ENCODE measurements around the gene PSMA2. TPM values are rescaled to one million over a fixed set of nuclear protein-coding genes. Genes with fewer than 3 reads are reported as not detected.

Gene PSMA2
- total and polyA plus RNA-seq, 8 donors, result 65.8 to 159 (median 137) TPM

DNA sequence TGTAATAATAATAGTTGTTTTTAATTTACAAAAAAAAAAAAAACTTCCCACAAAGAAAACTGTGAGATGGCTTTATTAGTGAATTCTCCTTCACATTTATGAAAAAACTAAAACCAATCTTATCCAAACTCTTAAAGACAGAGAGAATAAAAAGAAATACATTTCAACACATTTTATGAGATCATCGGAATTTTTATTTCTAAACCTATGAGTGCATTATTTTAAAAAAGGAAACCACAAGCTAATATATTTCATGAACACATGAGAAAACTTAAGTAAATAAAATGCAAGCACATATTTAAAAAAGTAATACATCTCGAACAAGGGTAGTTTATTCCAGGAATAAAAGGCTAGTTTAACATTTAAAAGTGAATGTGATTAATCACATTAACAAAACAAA lies 51.6 kb downstream of the PSMA2 start:
- Histone ChIP-seq H3K4me1 (peaks cover 0 to 13% of the 10 kb centered on the region in 2 donors), H3K4me3 (no peak overlapping the region), H3K27me3 (no peaks in the 10 kb centered on the region), H3K27ac (no peak overlapping the region), H3K36me3 (no peaks in the 10 kb centered on the region), H3K9me3 (no peaks in the 10 kb centered on the region)
- intact Hi-C loops (cut with DNase I), result no loop called here
- DNase-seq (no peak), ATAC-seq (no peak)
- TF ChIP-seq, protein P1, sequence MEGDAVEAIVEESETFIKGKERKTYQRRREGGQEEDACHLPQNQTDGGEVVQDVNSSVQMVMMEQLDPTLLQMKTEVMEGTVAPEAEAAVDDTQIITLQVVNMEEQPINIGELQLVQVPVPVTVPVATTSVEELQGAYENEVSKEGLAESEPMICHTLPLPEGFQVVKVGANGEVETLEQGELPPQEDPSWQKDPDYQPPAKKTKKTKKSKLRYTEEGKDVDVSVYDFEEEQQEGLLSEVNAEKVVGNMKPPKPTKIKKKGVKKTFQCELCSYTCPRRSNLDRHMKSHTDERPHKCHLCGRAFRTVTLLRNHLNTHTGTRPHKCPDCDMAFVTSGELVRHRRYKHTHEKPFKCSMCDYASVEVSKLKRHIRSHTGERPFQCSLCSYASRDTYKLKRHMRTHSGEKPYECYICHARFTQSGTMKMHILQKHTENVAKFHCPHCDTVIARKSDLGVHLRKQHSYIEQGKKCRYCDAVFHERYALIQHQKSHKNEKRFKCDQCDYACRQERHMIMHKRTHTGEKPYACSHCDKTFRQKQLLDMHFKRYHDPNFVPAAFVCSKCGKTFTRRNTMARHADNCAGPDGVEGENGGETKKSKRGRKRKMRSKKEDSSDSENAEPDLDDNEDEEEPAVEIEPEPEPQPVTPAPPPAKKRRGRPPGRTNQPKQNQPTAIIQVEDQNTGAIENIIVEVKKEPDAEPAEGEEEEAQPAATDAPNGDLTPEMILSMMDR (IDR thresholded peaks at IDR 0.05), result no peak

- DNase-seq, result no peak
- H3K4me1 ChIP-seq, result peaks cover 0 to 13% of the 10 kb centered on the region in 2 donors
- H3K36me3 ChIP-seq, result no peaks in the 10 kb centered on the region
- ATAC-seq, result peak; percentile 12
- no peaks in the 10 kb centered on the region for H3K9me3 ChIP-seq
- no peak overlapping the region for H3K4me3 ChIP-seq
- intact Hi-C loops (cut with DNase I), result no loop called here
- H3K27me3 ChIP-seq, result no peaks in the 10 kb centered on the region
- TF ChIP-seq, protein P1 (IDR thresholded peaks at IDR 0.05), result no peak
- peak overlapping the region in 1 of 2 donors; percentile 82 for H3K27ac ChIP-seq
Measured at GRCh38 chr7:42878303-42878702, 53.7 kb downstream of the PSMA2 start.

- peaks cover 0 to 13% of the 10 kb centered on the region in 2 donors for H3K4me1 ChIP-seq
- TF ChIP-seq, protein P1 (IDR thresholded peaks at IDR 0.05), result no peak
- DNase-seq (peak in 1 of 4 donors; percentile 36), ATAC-seq (peak; percentile 17)
- H3K27me3 ChIP-seq, result no peaks in the 10 kb centered on the region
- no peaks in the 10 kb centered on the region for H3K9me3 ChIP-seq
- intact Hi-C loops (cut with DNase I), result no loop called here
- no peak overlapping the region for H3K4me3 ChIP-seq
- peak overlapping the region in 1 of 2 donors; percentile 82 for H3K27ac ChIP-seq
- no peaks in the 10 kb centered on the region for H3K36me3 ChIP-seq
Measured at GRCh38 chr7:42877862-42878261, 54.1 kb downstream of the PSMA2 start.

DNA sequence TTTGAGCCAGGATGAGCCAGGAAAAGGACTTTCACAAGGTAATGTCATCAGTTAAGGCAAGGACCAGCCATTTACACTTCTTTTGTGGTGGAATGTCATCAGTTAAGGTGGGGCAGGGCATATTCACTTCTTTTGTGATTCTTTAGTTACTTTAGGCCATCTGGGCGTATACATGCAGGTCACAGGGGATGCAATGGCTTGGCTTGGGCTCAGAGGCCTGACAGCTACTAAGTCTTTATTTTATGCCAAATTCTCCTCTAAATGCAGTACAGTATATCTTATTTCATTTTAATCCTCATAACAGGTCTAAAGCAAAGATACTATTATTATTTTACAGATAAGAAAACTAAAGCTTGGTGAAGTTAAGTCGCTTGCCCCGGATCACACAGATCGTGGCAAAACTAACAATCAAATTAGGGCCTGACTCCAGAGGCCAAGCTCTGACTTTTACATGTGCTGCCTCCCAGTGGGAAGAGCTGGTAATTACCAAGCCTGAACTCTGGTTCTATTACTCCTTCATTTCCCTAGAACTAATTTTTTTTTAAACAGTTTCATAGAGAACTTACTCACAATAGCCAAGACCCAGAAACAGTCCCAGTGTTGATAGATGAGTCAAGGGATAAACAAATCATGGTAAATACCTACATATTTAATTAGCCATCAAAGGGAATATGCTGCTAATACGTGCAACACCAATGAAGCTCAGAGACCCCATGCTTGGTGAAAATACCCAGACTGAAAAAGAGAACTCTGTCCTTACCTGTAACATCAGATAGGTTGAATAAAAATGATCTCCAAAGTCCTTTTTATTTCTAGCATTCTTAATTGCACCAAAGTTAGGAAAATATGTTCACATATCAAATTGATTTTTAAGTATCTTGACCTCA lies 55.5 kb downstream of the PSMA2 start:
- peak; percentile 96 for ATAC-seq
- intact Hi-C loops (cut with DNase I), result no loop called here
- Histone ChIP-seq H3K9me3 (no peaks in the 10 kb centered on the region), H3K4me1 (peaks cover 0 to 13% of the 10 kb centered on the region in 2 donors), H3K4me3 (no peak overlapping the region), H3K36me3 (no peaks in the 10 kb centered on the region), H3K27me3 (no peaks in the 10 kb centered on the region), H3K27ac (no peak overlapping the region)
- TF ChIP-seq, protein P1 (IDR thresholded peaks at IDR 0.05), result peak; percentile 62 to 82
- DNase-seq, result peak in 3 of 4 donors; percentile 37 to 60 (median 47)
